Neuronal stem cell (in vitro differentiated cells): ENCODE results near the gene CYGB.

Experiments
- DNase-seq: peaks from one replicate; pipeline ENCODE4 v3.0.0-alpha.2; 2013; ENCODE audit warnings: low spot score
- H2AFZ ChIP-seq: one replicate; pipeline ENCODE4 v1.6.1; 2013; ENCODE audit warnings: mild to moderate bottlenecking, low read length, inconsistent platforms
- H2AK5ac ChIP-seq: 2 replicates; pipeline ENCODE4 v1.6.1; 2013; ENCODE audit warnings: low read depth, mild to moderate bottlenecking, inconsistent platforms, low read length, moderate library complexity, mixed read lengths
- H2BK120ac ChIP-seq: 2 replicates; pipeline ENCODE4 v1.6.1; 2013; ENCODE audit warnings: low read depth, mild to moderate bottlenecking, inconsistent platforms, low read length, moderate library complexity, mixed read lengths
- H2BK12ac ChIP-seq: one replicate; pipeline ENCODE4 v1.6.1; 2013; ENCODE audit warnings: low read length, inconsistent platforms
- H2BK15ac ChIP-seq: 2 replicates; pipeline ENCODE4 v1.6.1; 2013; ENCODE audit warnings: mild to moderate bottlenecking, low read length, inconsistent platforms, mixed read lengths
- H2BK5ac ChIP-seq: one replicate; pipeline ENCODE4 v1.6.1; 2013; ENCODE audit warnings: inconsistent platforms, mild to moderate bottlenecking, low read length, moderate library complexity
- H3K14ac ChIP-seq: one replicate; pipeline ENCODE4 v1.6.1; 2013; ENCODE audit warnings: low read length, inconsistent platforms
- H3K18ac ChIP-seq: 2 replicates; pipeline ENCODE4 v1.6.1; 2013; ENCODE audit warnings: low read length, inconsistent platforms
- H3K23ac ChIP-seq: 2 replicates; pipeline ENCODE4 v1.6.1; 2013; ENCODE audit warnings: low read depth, mild to moderate bottlenecking, mixed read lengths, low read length, inconsistent platforms; ENCODE audit not compliant: poor library complexity
- H3K27ac ChIP-seq: replicated peaks from 3 replicates; pipeline ENCODE4 v1.5.1; 2013; ENCODE audit warnings: low read length, inconsistent platforms
- H3K27me3 ChIP-seq, 3 experiments: 2 replicates each; pipeline ENCODE4 v1.6.1; 2013; ENCODE audit warnings: low read length in 3 of 3, mild to moderate bottlenecking in 2 of 3, inconsistent platforms in 1 of 3, low read depth in 1 of 3, mixed read lengths in 1 of 3, moderate library complexity in 1 of 3; ENCODE audit not compliant: control insufficient read depth in 3 of 3, insufficient read depth in 3 of 3
- H3K36me3 ChIP-seq, 2 donors: replicated peaks in 1 of 2; 2 replicates each; pipeline ENCODE4 v1.6.1; 2013; ENCODE audit warnings: low read length in 2 of 2; ENCODE audit not compliant: control insufficient read depth in 2 of 2, insufficient read depth in 2 of 2
- H3K4ac ChIP-seq: 2 replicates; pipeline ENCODE4 v1.6.1; 2013; ENCODE audit warnings: inconsistent platforms, mild to moderate bottlenecking, low read length, moderate library complexity
- H3K4me1 ChIP-seq, 2 donors: 1 replicate in 1 of 2; 2 replicates in 1 of 2; pipeline ENCODE4 v1.6.1; 2013; ENCODE audit warnings: low read length in 2 of 2, low read depth in 1 of 2; ENCODE audit not compliant: control insufficient read depth in 2 of 2, insufficient read depth in 1 of 2
- H3K4me2 ChIP-seq: one replicate; pipeline ENCODE4 v1.6.1; 2013; ENCODE audit warnings: mild to moderate bottlenecking, low read length, inconsistent platforms; ENCODE audit not compliant: insufficient read depth, poor library complexity, severe bottlenecking
- H3K4me3 ChIP-seq, 2 donors: 2 replicates each; pipeline ENCODE4 v1.5.1; 2013; ENCODE audit warnings: low read length in 2 of 2, mild to moderate bottlenecking in 2 of 2, inconsistent platforms in 1 of 2, moderate library complexity in 1 of 2
- H3K79me1 ChIP-seq: one replicate; pipeline ENCODE4 v1.6.1; 2013; ENCODE audit warnings: low read depth, mild to moderate bottlenecking, inconsistent platforms, low read length, moderate library complexity
- H3K9ac ChIP-seq: one replicate; pipeline ENCODE4 v1.6.1; 2013; ENCODE audit warnings: mild to moderate bottlenecking, low read depth, low read length, inconsistent platforms; ENCODE audit not compliant: poor library complexity
- H3K9me3 ChIP-seq, 2 donors: replicated peaks in 1 of 2; 2 replicates each; pipeline versions ENCODE3 to v1.6.1; 2013; ENCODE audit warnings: low read length in 2 of 2, mild to moderate bottlenecking in 2 of 2, inconsistent platforms in 1 of 2, low read depth in 1 of 2, mixed read lengths in 1 of 2, moderate library complexity in 1 of 2; ENCODE audit not compliant: control insufficient read depth in 2 of 2, insufficient read depth in 1 of 2
- H4K8ac ChIP-seq: one replicate; pipeline ENCODE4 v1.6.1; 2013; ENCODE audit warnings: low read depth, mild to moderate bottlenecking, inconsistent platforms, low read length, moderate library complexity
- H4K91ac ChIP-seq: one replicate; pipeline ENCODE4 v1.6.1; 2013; ENCODE audit warnings: low read length, low read depth, mild to moderate bottlenecking, inconsistent platforms; ENCODE audit not compliant: poor library complexity
- WGBS, 2 donors: extraction: QIAGEN DNeasy Blood & Tissue Kit; methylation state at CpG; one replicate each; pipeline ENCODE4 v1.1.7; 2013; ENCODE audit warnings: missing lambda C conversion rate in 2 of 2, mixed read lengths in 1 of 2; ENCODE audit not compliant: insufficient read length in 2 of 2, insufficient replicate concordance in 1 of 2; ENCODE audit errors: extremely low coverage in 2 of 2; 5-methylcytosine and 5-hydroxymethylcytosine counted together

Gene CYGB

GRCh38 chr17:76547183-76547641 is 9.7 kb upstream of the CYGB start:
- H3K36me3 ChIP-seq, result no peaks in the 10 kb centered on the region
- no peak overlapping the region for H3K9ac ChIP-seq
- H2AK5ac ChIP-seq, result peak overlapping the region; percentile 8
- peak overlapping the region; percentile 17 for H2BK15ac ChIP-seq
- H3K18ac ChIP-seq, result peak overlapping the region; percentile 54
- H2BK120ac ChIP-seq, result no peak overlapping the region
- peak; percentile 67 for DNase-seq
- H3K4me1 ChIP-seq, result peaks cover 8 to 42% of the 10 kb centered on the region in 2 donors
- H2BK12ac ChIP-seq, result no peak overlapping the region
- H3K14ac ChIP-seq, result no peak overlapping the region
- H4K8ac ChIP-seq, result no peak overlapping the region
- no peak overlapping the region for H4K91ac ChIP-seq
- H3K27me3 ChIP-seq, result peaks cover 0 to 46% (median 10%) of the 10 kb centered on the region in 3 experiments
- peak overlapping the region; percentile 45 for H3K23ac ChIP-seq
- no peak overlapping the region for H3K27ac ChIP-seq
- no peaks in the 10 kb centered on the region for H3K79me1 ChIP-seq
- H3K9me3 ChIP-seq, result no peaks in the 10 kb centered on the region
- no CpG with 5 or more reads among the region's 3 CpGs for WGBS, 2 donors
- H2BK5ac ChIP-seq, result no peak overlapping the region
- H2AFZ ChIP-seq, result no peak overlapping the region
- H3K4me2 ChIP-seq, result no peak overlapping the region
- H3K4ac ChIP-seq, result no peak overlapping the region
- H3K4me3 ChIP-seq, result peak overlapping the region in 1 of 2 donors; percentile 64

GRCh38 chr17:76546556-76547182 is 9.2 kb upstream of the CYGB start:
- Histone ChIP-seq H3K4me3 (no peak overlapping the region), H2BK15ac (peak overlapping the region; percentile 17), H2BK5ac (no peak overlapping the region), H3K4me1 (peaks cover 8 to 42% of the 10 kb centered on the region in 2 donors), H3K23ac (peak overlapping the region; percentile 45), H3K18ac (peak overlapping the region; percentile 12), H3K4me2 (no peak overlapping the region), H2BK12ac (no peak overlapping the region), H2AK5ac (peak overlapping the region; percentile 8), H3K9me3 (no peaks in the 10 kb centered on the region), H3K79me1 (no peaks in the 10 kb centered on the region), H3K9ac (no peak overlapping the region), H3K36me3 (no peaks in the 10 kb centered on the region), H4K91ac (no peak overlapping the region), H3K27ac (no peak overlapping the region), H3K4ac (no peak overlapping the region), H2BK120ac (no peak overlapping the region), H4K8ac (no peak overlapping the region), H2AFZ (no peak overlapping the region), H3K27me3 (peaks cover 0 to 52% (median 10%) of the 10 kb centered on the region in 3 experiments), H3K14ac (no peak overlapping the region)
- WGBS, 2 donors, result no CpG with 5 or more reads among the region's 11 CpGs
- no peak for DNase-seq

GRCh38 chr17:76545918-76546555 is 8.5 kb upstream of the CYGB start:
- H3K27me3 ChIP-seq, result peaks cover 0 to 52% (median 10%) of the 10 kb centered on the region in 3 experiments
- no CpG with 5 or more reads among the region's 13 CpGs for WGBS, 2 donors
- H3K4me2 ChIP-seq, result no peak overlapping the region
- H4K91ac ChIP-seq, result no peak overlapping the region
- peak overlapping the region; percentile 78 for H3K14ac ChIP-seq
- H4K8ac ChIP-seq, result no peak overlapping the region
- H2BK15ac ChIP-seq, result no peak overlapping the region
- no peak overlapping the region for H2AFZ ChIP-seq
- H2BK5ac ChIP-seq, result no peak overlapping the region
- no peak overlapping the region for H3K4me3 ChIP-seq
- H2BK12ac ChIP-seq, result no peak overlapping the region
- no peak overlapping the region for H3K4ac ChIP-seq
- H3K9ac ChIP-seq, result no peak overlapping the region
- no peak overlapping the region for H3K27ac ChIP-seq
- no peak overlapping the region for H3K23ac ChIP-seq
- H2AK5ac ChIP-seq, result peak overlapping the region; percentile 39
- H3K4me1 ChIP-seq, result peaks cover 11 to 43% of the 10 kb centered on the region in 2 donors
- DNase-seq, result no peak
- H3K9me3 ChIP-seq, result no peaks in the 10 kb centered on the region
- H3K79me1 ChIP-seq, result no peaks in the 10 kb centered on the region
- no peak overlapping the region for H2BK120ac ChIP-seq
- no peaks in the 10 kb centered on the region for H3K36me3 ChIP-seq
- peak overlapping the region; percentile 32 for H3K18ac ChIP-seq
